H1 (cell line): ENCODE results near the gene KCNQ2. TPM values are rescaled to one million over a fixed set of nuclear protein-coding genes. Genes with fewer than 3 reads are reported as not detected.

Experiments
- CHD7 ChIP-seq: fragments of 300-600 bp; sonication (generic); IDR thresholded peaks from 2 replicates; pipeline ENCODE4 v1.7.1; 2012; ENCODE audit warnings: low read length, moderate library complexity, mild to moderate bottlenecking, inconsistent platforms; ENCODE audit not compliant: insufficient replicate concordance
- GABPA ChIP-seq: IDR thresholded peaks from 2 replicates; pipeline ENCODE4 v1.6.1; 2011; ENCODE audit warnings: mild to moderate bottlenecking, low read length, moderate library complexity, borderline replicate concordance; ENCODE audit not compliant: insufficient read depth
- RAD21 ChIP-seq, 2 experiments: IDR thresholded peaks in 1 of 2; conservative IDR thresholded peaks in 1 of 2; 2 replicates each; pipeline ENCODE4 v1.6.1; 2011; ENCODE audit warnings: low read depth in 2 of 2, low read length in 2 of 2, improper control_type of control experiment in 1 of 2, inconsistent platforms in 1 of 2, mild to moderate bottlenecking in 1 of 2, moderate library complexity in 1 of 2
- ZNF274 ChIP-seq: IDR thresholded peaks from 2 replicates; pipeline ENCODE4 v1.7.0; 2012; ENCODE audit warnings: low read length, borderline replicate concordance; ENCODE audit errors: extremely low read depth
- polyA plus RNA-seq, 7 experiments: library from polyadenylated mRNA; depleted of rRNA in 3 of 7; stranded (reverse) in 5 of 7; unstranded in 2 of 7; fragments of >200 nt in 5 of 7; fragments of 200-250 nt in 2 of 7; gene quantifications; 1 replicate in 5 of 7; 2 replicates in 1 of 7; 4 replicates in 1 of 7; pipeline versions ENCODE4 v1.2.1 to v1.2.3, GENCODE V29; 2011 to 2013; ENCODE audit warnings: missing spikeins in 2 of 7, mixed read lengths in 2 of 7
- total RNA-seq: library from RNA; stranded (reverse); fragmentation: NEBNext Ultra II Directional; extraction: Animal tissue kit (Norgen Biotek cat#: 25700); gene quantifications from 2 replicates; pipeline ENCODE4 v1.2.1, GENCODE V29; 2021
- TF ChIP-seq, protein P1 (sequence below): IDR thresholded peaks from 2 replicates; pipeline ENCODE4 v1.6.1; 2012; ENCODE audit warnings: inconsistent platforms

The KCNQ2 gene
- total and polyA plus RNA-seq, 2 of the 8 experiments (the other 6 are each of a cell fraction or from before 2014, with no cell fraction given), result 82.6 to 243 TPM

GRCh38 chr20:63478346-63479302 lies 6.2 kb upstream of the KCNQ2 start (continued):
- TF ChIP-seq CHD7, result no peak
- TF ChIP-seq GABPA, result no peak
- TF ChIP-seq RAD21 (IDR thresholded peaks at IDR 0.05 in 1 of 2, conservative IDR thresholded peaks at IDR 0.05 in 1 of 2; ENCODE audit: low read depth in 2 of 2, low read length in 2 of 2), result no peak
- TF ChIP-seq ZNF274, result no peak
- TF ChIP-seq, protein P1, sequence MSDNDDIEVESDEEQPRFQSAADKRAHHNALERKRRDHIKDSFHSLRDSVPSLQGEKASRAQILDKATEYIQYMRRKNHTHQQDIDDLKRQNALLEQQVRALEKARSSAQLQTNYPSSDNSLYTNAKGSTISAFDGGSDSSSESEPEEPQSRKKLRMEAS, result no peak
- TF ChIP-seq, all 59 proteins: peak for 0
